Measurements from ENCODE around the gene NXT1.

GRCh38 chr20:23375827-23376226, 25.2 kb downstream of the NXT1 start:
- TF ChIP-seq SREBF2 (IDR thresholded peaks at IDR 0.05; ENCODE audit: low read length) (no peak), CTCF (IDR thresholded peaks at IDR 0.05 in 2 of 3, conservative IDR thresholded peaks at IDR 0.05 in 1 of 3; ENCODE audit: control insufficient read depth in 2 of 3, extremely low read depth in 1 of 3, insufficient read depth in 1 of 3, low read depth in 3 of 3, low read length in 3 of 3) (no peak), ZNF592 (IDR thresholded peaks at IDR 0.05) (no peak), TCF7 (IDR thresholded peaks at IDR 0.05; ENCODE audit: borderline replicate concordance) (no peak), TAF1 (IDR thresholded peaks at IDR 0.05; ENCODE audit: borderline replicate concordance, low read depth, low read length) (no peak), CHD2 (IDR thresholded peaks at IDR 0.05; ENCODE audit: borderline replicate concordance, low read depth, low read length) (no peak), SUPT20H (IDR thresholded peaks at IDR 0.05; ENCODE audit: borderline replicate concordance, control insufficient read depth, low read depth, low read length) (no peak), BCLAF1 (IDR thresholded peaks at IDR 0.05) (no peak)
- TF ChIP-seq, protein P1, sequence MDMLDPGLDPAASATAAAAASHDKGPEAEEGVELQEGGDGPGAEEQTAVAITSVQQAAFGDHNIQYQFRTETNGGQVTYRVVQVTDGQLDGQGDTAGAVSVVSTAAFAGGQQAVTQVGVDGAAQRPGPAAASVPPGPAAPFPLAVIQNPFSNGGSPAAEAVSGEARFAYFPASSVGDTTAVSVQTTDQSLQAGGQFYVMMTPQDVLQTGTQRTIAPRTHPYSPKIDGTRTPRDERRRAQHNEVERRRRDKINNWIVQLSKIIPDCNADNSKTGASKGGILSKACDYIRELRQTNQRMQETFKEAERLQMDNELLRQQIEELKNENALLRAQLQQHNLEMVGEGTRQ (IDR thresholded peaks at IDR 0.05; ENCODE audit: borderline replicate concordance, low read depth, low read length): no peak

All from GM12878 (cell line).